HepG2 (cell line): Measurements from ENCODE around the gene RANBP17. TPM values are rescaled to one million over a fixed set of nuclear protein-coding genes. Genes with fewer than 3 reads are reported as not detected.

Experiments used
- ATAC-seq: fragments of 200-7000 bp; cut with Tn5 transposase; 3 replicates; pipeline ENCODE4 v1.9.1; 2020; ENCODE audit warnings: mild to moderate bottlenecking, moderate library complexity
- BruUV-seq: library from RNA; stranded (reverse); fragments of 400-500 nt; replicated peaks from 2 replicates; lab custom pipeline; 2021; lab: Mats Ljungman, UMichigan
- CTCF ChIA-PET: fragments of 300-600 bp; formaldehyde crosslinking; extraction: SDS; loops from one replicate; lab custom pipeline; 2021; ENCODE audit warnings: low total read pairs, inconsistent platforms, low intra/inter-chr PET ratio; lab: Yijun Ruan, JAX
- POLR2A ChIA-PET: fragments of 350-600 bp; sonication (Branson Sonifier 250); formaldehyde crosslinking; loops from one replicate; lab custom pipeline; 2020; ENCODE audit warnings: antibody characterized with exemption, inconsistent platforms; lab: Yijun Ruan, JAX
- DNase-seq: peaks from one replicate; pipeline ENCODE4 v3.0.0-alpha.2; 2015; ENCODE audit warnings: low spot score
- FAIRE-seq: peaks from 3 replicates; lab custom pipeline; 2011; peaks lifted over from hg19 to GRCh38; lab: Jason Lieb, UNC
- H2AFZ ChIP-seq: one replicate; pipeline ENCODE4 v1.6.1; 2011; ENCODE audit warnings: low read length, inconsistent platforms
- H3K27ac ChIP-seq: fragments of 300-600 bp; 3 replicates; pipeline ENCODE4 v1.8.0; 2011; ENCODE audit warnings: mixed run types, mild to moderate bottlenecking, mixed read lengths, low read length, inconsistent platforms; ENCODE audit not compliant: insufficient read depth; ENCODE audit errors: extremely low read length
- H3K27me3 ChIP-seq, 2 experiments: fragments of 200-600 bp in 1 of 2; 2 replicates in 1 of 2; 3 replicates in 1 of 2; pipeline versions ENCODE4 v1.6.0 to v1.8.0; 2011; ENCODE audit warnings: low read length in 2 of 2, mild to moderate bottlenecking in 2 of 2, moderate library complexity in 2 of 2, inconsistent platforms in 1 of 2; ENCODE audit not compliant: insufficient read depth in 2 of 2, control insufficient read depth in 1 of 2
- H3K36me3 ChIP-seq, 2 experiments: fragments of 200-600 bp in 1 of 2; replicated peaks in 1 of 2; 2 replicates in 1 of 2; 3 replicates in 1 of 2; pipeline versions ENCODE4 v1.5.1 to v1.8.0; 2011; ENCODE audit warnings: low read length in 2 of 2, inconsistent platforms in 1 of 2; ENCODE audit not compliant: insufficient read depth in 2 of 2, control insufficient read depth in 1 of 2
- H3K4me1 ChIP-seq: 2 replicates; pipeline ENCODE4 v1.5.1; 2012; ENCODE audit warnings: low read length, inconsistent platforms; ENCODE audit not compliant: insufficient read depth
- H3K4me2 ChIP-seq: 2 replicates; pipeline ENCODE4 v1.6.0; 2011; ENCODE audit warnings: low read depth, low read length, inconsistent platforms
- H3K4me3 ChIP-seq, 3 experiments: fragments of 200-600 bp in 1 of 3; sonication (generic), shearing (Covaris generic) in 1 of 3; replicated peaks in 1 of 3; 2 replicates each; pipeline ENCODE4 v1.5.1; 2011 to 2016; ENCODE audit warnings: low read length in 3 of 3, inconsistent platforms in 2 of 3, low read depth in 2 of 3, mild to moderate bottlenecking in 2 of 3, control low read depth in 1 of 3, mixed read lengths in 1 of 3; ENCODE audit not compliant: insufficient read depth in 1 of 3
- H3K79me2 ChIP-seq: one replicate; pipeline ENCODE4 v1.6.1; 2011; ENCODE audit warnings: low read length, inconsistent platforms; ENCODE audit not compliant: insufficient read depth
- H3K9ac ChIP-seq: 2 replicates; pipeline ENCODE4 v1.6.0; 2011; ENCODE audit warnings: mild to moderate bottlenecking, low read depth, low read length, inconsistent platforms; ENCODE audit not compliant: insufficient read depth
- H3K9me3 ChIP-seq: 2 replicates; pipeline ENCODE4 v1.5.1; 2012; ENCODE audit warnings: mild to moderate bottlenecking, low read length
- H4K20me1 ChIP-seq: 2 replicates; pipeline ENCODE4 v1.6.0; 2011; ENCODE audit warnings: inconsistent platforms, mild to moderate bottlenecking, low read length, moderate library complexity; ENCODE audit not compliant: insufficient read depth
- ARHGAP35 ChIP-seq: sonication (generic); formaldehyde crosslinking; IDR thresholded peaks from 2 replicates; pipeline ENCODE4 v1.9.0; 2022; ENCODE audit warnings: mild to moderate bottlenecking, inconsistent platforms, moderate library complexity, missing genetic modification reagents, borderline replicate concordance
- THYN1 ChIP-seq: sonication (generic); formaldehyde crosslinking; IDR thresholded peaks from 2 replicates; pipeline ENCODE4 v1.8.1; 2023; ENCODE audit warnings: low read depth, mild to moderate bottlenecking, moderate library complexity, missing genetic modification reagents, borderline replicate concordance
- ZBTB7A ChIP-seq: sonication (generic); formaldehyde crosslinking; IDR thresholded peaks from 2 replicates; pipeline ENCODE4 v1.8.0; 2022; ENCODE audit warnings: mild to moderate bottlenecking, missing genetic modification reagents
- ZFP90 ChIP-seq: sonication (generic); formaldehyde crosslinking; IDR thresholded peaks from 2 replicates; pipeline ENCODE4 v1.8.0; 2022; ENCODE audit warnings: missing genetic modification reagents, mild to moderate bottlenecking, inconsistent platforms, borderline replicate concordance
- ZNF598 ChIP-seq: sonication (generic); formaldehyde crosslinking; IDR thresholded peaks from 2 replicates; pipeline ENCODE4 v1.5.1; 2020; ENCODE audit warnings: mild to moderate bottlenecking, missing genetic modification reagents, borderline replicate concordance
- ZNF629 ChIP-seq: sonication (generic); formaldehyde crosslinking; conservative IDR thresholded peaks from 2 replicates; pipeline ENCODE4 v1.5.0; 2020; ENCODE audit warnings: missing genetic modification reagents
- WGBS: methylation state at CpG from one replicate; pipeline ENCODE4 v1.1.6; 2017; ENCODE audit warnings: low lambda C conversion rate; 5-methylcytosine and 5-hydroxymethylcytosine counted together
- in situ Hi-C: cut with HindIII; loops from 2 replicates; pipeline ENCODE4 v1.10.0; 2017; ENCODE audit warnings: low pct_unique_long_range_greater_than_20kb; ENCODE audit not compliant: extremely low pct_ligation_motif_present
- intact Hi-C: fragments of 100-400 bp; cut with micrococcal nuclease; formaldehyde crosslinking; loops from one replicate; pipeline ENCODE4 v1.10.0; 2022; ENCODE audit not compliant: unreplicated experiment
- polyA plus RNA-seq, 8 experiments: library from polyadenylated mRNA; depleted of rRNA in 3 of 8; stranded (reverse) in 7 of 8; unstranded in 1 of 8; fragments of >200 nt; fragmentation: Illumina TruSeq in 4 of 8; extraction: Trizol in 4 of 8; gene quantifications; 2 replicates each; pipeline versions ENCODE4 v1.2.1 to v1.2.3, GENCODE V29; 2011 to 2016; ENCODE audit warnings: low read depth in 4 of 8, missing spikeins in 1 of 8, mixed read lengths in 1 of 8; ENCODE audit not compliant: insufficient read depth in 1 of 8
- total RNA-seq, 5 experiments: library from RNA; depleted of rRNA; stranded (reverse); fragments of >200 nt; fragmentation: Illumina TruSeq; extraction: Trizol; gene quantifications; 2 replicates each; pipeline ENCODE4 v1.2.3, GENCODE V29; 2016; ENCODE audit warnings: low read depth in 1 of 5

Gene RANBP17
- total and polyA plus RNA-seq, 2 of the 13 experiments (the other 11 are each of a cell fraction or from before 2014, with no cell fraction given) = not detected

GRCh38 chr5:170874017-170874416, 12.2 kb downstream of the RANBP17 start:
- no peak overlapping the region for H3K4me3 ChIP-seq
- no peaks in the 10 kb centered on the region for H3K27me3 ChIP-seq
- H3K9ac ChIP-seq = no peak overlapping the region
- ATAC-seq (no peak), FAIRE-seq (no peak), DNase-seq (no peak)
- H3K9me3 ChIP-seq = no peaks in the 10 kb centered on the region; the same call in 1 of the 2 replicates
- no peak overlapping the region for H2AFZ ChIP-seq
- H3K79me2 ChIP-seq = no peaks in the 10 kb centered on the region
- H3K4me1 ChIP-seq = no peaks in the 10 kb centered on the region
- no peak overlapping the region for H3K27ac ChIP-seq
- no peaks in the 10 kb centered on the region for H4K20me1 ChIP-seq
- 0% methylated on average over 2 of the region's 2 CpGs for WGBS
- ChIA-PET POLR2A (no interaction called here), CTCF (no interaction called here)
- BruUV-seq = no TSS peak
- intact Hi-C loops (no loop called here), in situ Hi-C loops (no loop called here)
- H3K4me2 ChIP-seq = no peak overlapping the region
- TF ChIP-seq ZBTB7A (CRISPR knock-in tag) (no peak), ZNF598 (CRISPR knock-in tag) (no peak), ARHGAP35 (no peak), ZNF629 (CRISPR knock-in tag) (no peak), THYN1 (CRISPR knock-in tag) (no peak)
- H3K36me3 ChIP-seq = no peaks in the 10 kb centered on the region

DNA sequence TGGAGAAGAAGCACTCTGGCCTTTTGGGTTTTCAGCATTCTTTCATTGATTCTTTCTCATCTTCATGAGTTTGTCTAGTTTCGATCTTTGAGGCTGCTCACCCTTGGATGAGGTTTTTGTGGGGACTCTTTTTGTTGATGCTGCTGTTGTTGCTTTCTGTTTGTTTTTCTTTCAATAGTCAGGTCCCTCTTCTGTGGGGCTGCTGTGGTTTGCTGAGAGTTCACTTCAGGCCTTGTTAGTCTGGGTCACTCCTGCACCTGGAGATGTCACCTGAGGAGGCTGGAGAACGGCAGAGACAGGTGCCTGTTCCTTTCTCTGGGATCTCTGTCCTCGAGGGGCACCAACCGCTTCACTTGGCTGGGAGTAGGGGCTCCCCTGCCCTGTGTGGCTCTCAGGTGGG, 14.0 kb downstream of the RANBP17 start:
- no peak for TF ChIP-seq ZFP90 (CRISPR knock-in tag)
- Histone ChIP-seq H3K4me2 (no peak overlapping the region), H4K20me1 (no peaks in the 10 kb centered on the region), H3K4me1 (no peaks in the 10 kb centered on the region), H3K9ac (no peak overlapping the region), H3K27me3 (no peaks in the 10 kb centered on the region), H3K79me2 (no peaks in the 10 kb centered on the region), H3K36me3 (no peaks in the 10 kb centered on the region), H3K9me3 (no peaks in the 10 kb centered on the region; the same call in 1 of the 2 replicates), H3K27ac (no peak overlapping the region), H2AFZ (no peak overlapping the region), H3K4me3 (no peak overlapping the region)
- BruUV-seq = no TSS peak
- WGBS = 0% methylated on average over 2 of the region's 4 CpGs
- FAIRE-seq (no peak), DNase-seq (no peak), ATAC-seq (no peak)
- POLR2A ChIA-PET = no interaction called here
- in situ Hi-C loops = no loop called here
- CTCF ChIA-PET = no interaction called here
- intact Hi-C loops = no loop called here
